SU-DHL-6 (cell line): ENCODE data around the gene C12orf75.
A peak's percentile ranks its signal among the peaks of the same experiment; 100 is the strongest.

Experiments used
- CTCF ChIP-seq: fragments of 200-600 bp; sonication (generic); IDR thresholded peaks from one replicate; pipeline ENCODE4 v1.5.1; 2017; ENCODE audit warnings: antibody characterized with exemption, mild to moderate bottlenecking, low read length, moderate library complexity; ENCODE audit not compliant: insufficient read depth, poor library complexity, severe bottlenecking
- EZH2phosphoT487 ChIP-seq: fragments of 200-600 bp; sonication (generic), shearing (Covaris generic); conservative IDR thresholded peaks from 2 replicates; pipeline ENCODE4 v1.6.1; 2018; ENCODE audit warnings: mild to moderate bottlenecking, antibody characterized with exemption, low read length, moderate library complexity, mixed read lengths

- TF ChIP-seq CTCF = peak; percentile 13
- TF ChIP-seq EZH2phosphoT487 = no peak
Observed at GRCh38 chr12:105319691-105320209, 10.7 kb upstream of the C12orf75 start.
